ENCODE results near the gene SDCBP2. TPM values are rescaled to one million over a fixed set of nuclear protein-coding genes. Genes with fewer than 3 reads are reported as not detected.

Gene SDCBP2
- total and polyA plus RNA-seq, 2 donors (not counting 1 experiment from before 2014, with no cell fraction given) = 1.2 to 1.3 TPM

- CTCF ChIA-PET = interaction anchor here (1.0 kb wide), 1 partner anchor 75 kb away, joined by 3 read pairs; no protein-coding TSS in a partner anchor
- no peaks in the 10 kb centered on the region for H3K4me1 Mint-ChIP-seq
- intact Hi-C loops (cut with micrococcal nuclease) = no loop called here
Observed at GRCh38 chr20:1287306-1287705, 41.6 kb downstream of the SDCBP2 start.

More at GRCh38 chr20:1287306-1287705, 41.6 kb downstream of the SDCBP2 start:
- no peak overlapping the region for H2AFZ ChIP-seq (ENCODE audit: insufficient read depth, low read depth, low read length, poor library complexity, severe bottlenecking)
- no peak overlapping the region for H3K4me2 ChIP-seq (replicated peaks; ENCODE audit: low read depth, low read length, poor library complexity, severe bottlenecking)
- H3K9me3 ChIP-seq (ENCODE audit: control extremely low read depth in 1 of 3, control insufficient read depth in 2 of 3, insufficient read depth in 1 of 3, low read length in 2 of 3) = no peaks in the 10 kb centered on the region
- H4K20me1 ChIP-seq (ENCODE audit: control insufficient read depth, insufficient read depth, low read length, poor library complexity, severe bottlenecking) = no peaks in the 10 kb centered on the region
- no peaks in the 10 kb centered on the region for H3K79me2 ChIP-seq (ENCODE audit: control insufficient read depth, insufficient read depth, low read length)
- Mint-ChIP-seq H3K9me3 (ENCODE audit: insufficient read depth) (no peaks in the 10 kb centered on the region), H3K27ac (no peak overlapping the region), H3K27me3 (peaks cover 10% of the 10 kb centered on the region), H3K4me3 (no peak overlapping the region)
- H3K36me3 ChIP-seq (replicated peaks in 1 of 2; ENCODE audit: control extremely low read depth in 1 of 2, control insufficient read depth in 1 of 2, extremely low read depth in 1 of 2, insufficient read depth in 2 of 2, low read length in 1 of 2) = no peaks in the 10 kb centered on the region
- no peaks in the 10 kb centered on the region for H3K4me1 ChIP-seq (ENCODE audit: control insufficient read depth in 2 of 2, insufficient read depth in 2 of 2, low read length in 2 of 2)
- POLR2A ChIA-PET = no interaction called here
- no peaks in the 10 kb centered on the region for H3K27me3 ChIP-seq (replicated peaks in 1 of 4; ENCODE audit: control extremely low read depth in 1 of 4, control insufficient read depth in 3 of 4, insufficient read depth in 4 of 4, low read length in 3 of 4)
- no peak for DNase-seq
- H3K9ac ChIP-seq (ENCODE audit: low read length) = no peak overlapping the region
- no peak for TF ChIP-seq EZH2 (IDR thresholded peaks at IDR 0.05; ENCODE audit: borderline replicate concordance, insufficient read depth, low read depth, low read length, poor library complexity, severe bottlenecking)
- no peak for TF ChIP-seq CTCF (IDR thresholded peaks at IDR 0.05)
- no peak overlapping the region for H3K27ac ChIP-seq (ENCODE audit: low read length in 2 of 2)
- ATAC-seq (ENCODE audit: low read depth) = no peak
- WGBS (ENCODE audit: insufficient coverage) = no CpG with 5 or more reads among the region's 1 CpG
- no peak overlapping the region for H3K4me3 ChIP-seq (ENCODE audit: control extremely low read depth in 1 of 5, extremely low read depth in 1 of 5, insufficient read depth in 1 of 5, low read depth in 2 of 5, low read length in 4 of 5)
